GM12878 (cell line): ENCODE data around the gene IKZF5. TPM values are rescaled to one million over a fixed set of nuclear protein-coding genes. Genes with fewer than 3 reads are reported as not detected.

Experiments
- ATAC-seq: fragments of 200-7000 bp; cut with Tn5 transposase; 3 replicates; pipeline ENCODE4 v1.9.1; 2020; ENCODE audit warnings: mild to moderate bottlenecking, moderate library complexity
- BruUV-seq: library from RNA; stranded (reverse); fragments of 400-500 nt; replicated peaks from 2 replicates; lab custom pipeline; 2021; lab: Mats Ljungman, UMichigan
- CTCF ChIA-PET: fragments of 300-600 bp; sonication (Branson Sonifier 250); formaldehyde crosslinking; extraction: SDS; loops from one replicate; lab custom pipeline; 2021; ENCODE audit warnings: inconsistent platforms; lab: Yijun Ruan, JAX
- POLR2A ChIA-PET: fragments of 350-600 bp; formaldehyde crosslinking; extraction: SDS; loops from one replicate; lab custom pipeline; 2021; ENCODE audit warnings: inconsistent platforms; lab: Charles Lee
- RAD21 ChIA-PET: fragments of 300-600 bp; sonication (Branson Sonifier 250); formaldehyde crosslinking; loops from one replicate; lab custom pipeline; 2023; ENCODE audit warnings: antibody characterized with exemption; ENCODE audit not compliant: unreplicated experiment; lab: Charles Lee
- SMC1A ChIA-PET: fragments of 300-600 bp; sonication (Branson Sonifier 250); formaldehyde crosslinking; loops from one replicate; lab custom pipeline; 2023; ENCODE audit not compliant: unreplicated experiment, uncharacterized antibody; lab: Charles Lee
- DNase-seq: peaks from one replicate; pipeline ENCODE4 v3.0.0-alpha.2; 2011; ENCODE audit warnings: low read depth, low spot score
- FAIRE-seq: peaks from 3 replicates; lab custom pipeline; 2011; peaks lifted over from hg19 to GRCh38; lab: Jason Lieb, UNC
- H2AFZ ChIP-seq: 2 replicates; pipeline ENCODE4 v1.6.0; 2011; ENCODE audit warnings: low read depth, low read length, control low read depth; ENCODE audit not compliant: control insufficient read depth
- H3K27ac ChIP-seq: 2 replicates; pipeline ENCODE4 v1.5.1; 2011; ENCODE audit warnings: control low read depth; ENCODE audit not compliant: control insufficient read depth, insufficient read depth
- H3K27me3 ChIP-seq, 2 experiments: replicated peaks in 1 of 2; 2 replicates each; pipeline versions ENCODE4 v1.6.0 to v1.6.1; 2011; ENCODE audit warnings: low read length in 1 of 2; ENCODE audit not compliant: control insufficient read depth in 2 of 2, insufficient read depth in 2 of 2
- H3K36me3 ChIP-seq, 2 experiments: 2 replicates each; pipeline ENCODE4 v1.5.1; 2011; ENCODE audit warnings: low read length in 1 of 2; ENCODE audit not compliant: control insufficient read depth in 2 of 2, insufficient read depth in 2 of 2
- H3K4me1 ChIP-seq: 2 replicates; pipeline ENCODE4 v1.6.1; 2011; ENCODE audit warnings: mild to moderate bottlenecking, low read length, moderate library complexity, mixed read lengths; ENCODE audit not compliant: control insufficient read depth, insufficient read depth
- H3K4me2 ChIP-seq: 2 replicates; pipeline ENCODE4 v1.6.0; 2011; ENCODE audit warnings: control low read depth; ENCODE audit not compliant: control insufficient read depth, insufficient read depth
- H3K4me3 ChIP-seq: fragments of 200-600 bp; sonication (generic); 2 replicates; pipeline ENCODE4 v1.5.1; 2016
- H3K79me2 ChIP-seq: 2 replicates; pipeline ENCODE4 v1.6.0; 2011; ENCODE audit warnings: low read length; ENCODE audit not compliant: control insufficient read depth, insufficient read depth
- H3K9ac ChIP-seq: 2 replicates; pipeline ENCODE4 v1.8.0; 2011; ENCODE audit warnings: low read length, control low read depth, mixed read lengths; ENCODE audit not compliant: control insufficient read depth, insufficient read depth
- H3K9me3 ChIP-seq: replicated peaks from 3 replicates; pipeline ENCODE4 v1.5.1; 2011; ENCODE audit warnings: mild to moderate bottlenecking, low read length; ENCODE audit not compliant: control insufficient read depth, insufficient read depth
- H4K20me1 ChIP-seq: 2 replicates; pipeline ENCODE4 v1.6.0; 2011; ENCODE audit not compliant: control insufficient read depth, insufficient read depth
- ATF3 ChIP-seq: IDR thresholded peaks from 2 replicates; pipeline ENCODE4 v1.6.1; 2011; ENCODE audit warnings: low read depth, mild to moderate bottlenecking, low read length, moderate library complexity, borderline replicate concordance; ENCODE audit errors: extremely low read depth
- HSF1 ChIP-seq: fragments of 150-350 bp; IDR thresholded peaks from 2 replicates; pipeline ENCODE4 v1.6.1; 2014; ENCODE audit warnings: mild to moderate bottlenecking, low read depth, low read length
- PAX8 ChIP-seq: fragments of 450-650 bp; IDR thresholded peaks from 2 replicates; pipeline ENCODE4 v1.6.1; 2017; ENCODE audit warnings: mild to moderate bottlenecking, moderate library complexity
- POLR2AphosphoS5 ChIP-seq: IDR thresholded peaks from 2 replicates; pipeline ENCODE4 v1.6.1; 2011; ENCODE audit warnings: mild to moderate bottlenecking, low read length, inconsistent platforms
- SUPT20H ChIP-seq: IDR thresholded peaks from 2 replicates; pipeline ENCODE4 v1.6.1; 2011; ENCODE audit warnings: low read depth, mild to moderate bottlenecking, low read length, moderate library complexity, borderline replicate concordance; ENCODE audit not compliant: control insufficient read depth
- ZBED1 ChIP-seq: IDR thresholded peaks from 2 replicates; pipeline ENCODE4 v1.6.1; 2016; ENCODE audit warnings: borderline replicate concordance
- ZSCAN29 ChIP-seq: fragments of 450-650 bp; IDR thresholded peaks from 2 replicates; pipeline ENCODE4 v1.6.1; 2017; ENCODE audit warnings: mild to moderate bottlenecking, moderate library complexity
- ZZZ3 ChIP-seq: IDR thresholded peaks from 2 replicates; pipeline ENCODE4 v1.6.1; 2011; ENCODE audit warnings: low read depth; ENCODE audit not compliant: control insufficient read depth, insufficient read length
- WGBS: methylation state at CpG from one replicate; pipeline ENCODE4 v1.1.6; 2016; ENCODE audit warnings: low lambda C conversion rate; ENCODE audit not compliant: insufficient replicate concordance, insufficient coverage; ENCODE audit errors: missing lambda C conversion rate; 5-methylcytosine and 5-hydroxymethylcytosine counted together
- in situ Hi-C: fragments of 300-500 bp; cut with MboI; formaldehyde crosslinking; loops from 9 replicates; pipeline ENCODE4 v1.14.3; 2018; ENCODE audit warnings: mixed read lengths
- intact Hi-C: fragments of 100-400 bp; cut with micrococcal nuclease; formaldehyde crosslinking; loops from one replicate; pipeline ENCODE4 v1.14.2; 2022; ENCODE audit not compliant: unreplicated experiment
- polyA plus RNA-seq, 11 experiments: library from polyadenylated mRNA; depleted of rRNA in 4 of 11; unstranded in 6 of 11; stranded (reverse) in 5 of 11; fragments of >200 nt; fragmentation: Nextera tagmentation in 4 of 11; fragmentation: Illumina TruSeq in 1 of 11; extraction: Ambion mirVana in 4 of 11; extraction: Trizol in 1 of 11; gene quantifications; 1 replicate in 1 of 11; 2 replicates in 10 of 11; pipeline versions ENCODE4 v1.2.1 to v1.2.3, GENCODE V29; 2011 to 2016; ENCODE audit warnings: inconsistent platforms in 2 of 11, missing spikeins in 2 of 11, low read depth in 1 of 11
- total RNA-seq, 4 experiments: library from RNA; depleted of rRNA in 3 of 4; stranded (reverse); fragments of >200 nt in 3 of 4; fragmentation: Illumina TruSeq in 1 of 4; extraction: Trizol in 1 of 4; gene quantifications; 2 replicates each; pipeline versions ENCODE4 v1.2.1 to v1.2.3, GENCODE V29; 2013 to 2021

IKZF5 gene
- total and polyA plus RNA-seq, 10 of the 15 experiments (the other 5 are each of a cell fraction or from before 2014, with no cell fraction given): 5.3 to 23.2 (median 11.8) TPM

GRCh38 chr10:122988501-122988900 is 20.1 kb downstream of the IKZF5 start:
- Histone ChIP-seq H3K4me3 (no peak overlapping the region), H3K4me1 (no peaks in the 10 kb centered on the region), H3K79me2 (no peaks in the 10 kb centered on the region), H3K27me3 (no peaks in the 10 kb centered on the region), H4K20me1 (no peaks in the 10 kb centered on the region), H2AFZ (no peak overlapping the region), H3K9me3 (no peaks in the 10 kb centered on the region), H3K4me2 (no peak overlapping the region), H3K36me3 (0 out of 4 replicates have a peak, but pooled peaks cover 0 to 5% of the 10 kb centered on the region in 2 experiments), H3K27ac (no peak overlapping the region)
- ATAC-seq (no peak), FAIRE-seq (no peak)
- ChIA-PET CTCF (no interaction called here), RAD21 (no interaction called here), SMC1A (no interaction called here), POLR2A (no interaction called here)
- in situ Hi-C loops (no loop called here), intact Hi-C loops (no loop called here)
- WGBS: 50% methylated on average over 2 of the region's 2 CpGs
- TF ChIP-seq ZZZ3 (no peak), SUPT20H (no peak), ZBED1 (no peak), HSF1 (no peak), POLR2AphosphoS5 (no peak), ATF3 (no peak), ZSCAN29 (no peak), PAX8 (no peak)
- TF ChIP-seq, all 136 proteins: peak for 0
- no peak overlapping the region for H3K9ac ChIP-seq
- BruUV-seq: no TSS peak
- DNase-seq: no peak
